Astrocyte of the spinal cord (primary cell): ENCODE measurements around the gene SMOC2.

ENCODE experiments used
- DNase-seq: peaks from one replicate; pipeline ENCODE4 v3.0.0; 2011; ENCODE audit warnings: low read depth, low spot score
- H3K4me3 ChIP-seq: 2 replicates; pipeline ENCODE4 v1.5.1; 2011; ENCODE audit warnings: low read depth, mild to moderate bottlenecking, low read length, moderate library complexity
- in situ Hi-C: cut with HindIII; loops from 2 replicates; pipeline ENCODE4 v1.10.0; 2017; ENCODE audit warnings: low sequenced_read_pairs
- TF ChIP-seq, protein P1 (sequence below): IDR thresholded peaks from 2 replicates; pipeline ENCODE4 v1.5.1; 2012; ENCODE audit warnings: low read depth, mild to moderate bottlenecking, low read length, inconsistent platforms

Gene SMOC2

DNA sequence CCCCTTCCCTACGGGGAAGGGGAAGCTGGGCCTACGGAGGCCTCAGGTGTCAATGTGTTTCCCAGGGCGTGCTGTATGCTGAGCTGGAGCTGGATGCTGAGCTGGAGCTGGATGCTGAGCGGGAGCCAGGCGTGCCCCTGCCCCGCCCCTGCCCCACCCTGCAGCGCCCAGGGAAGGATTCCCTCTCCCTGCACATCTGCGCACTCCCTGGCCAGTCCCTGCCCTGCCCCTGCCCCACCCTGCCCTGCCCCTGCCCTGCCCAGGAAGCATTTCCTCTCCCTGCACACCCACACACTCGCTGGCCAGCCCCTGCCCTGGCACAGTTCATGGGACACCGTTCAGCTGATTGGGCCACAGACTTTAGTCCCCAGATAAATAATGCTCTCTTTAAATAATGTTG is 196.8 kb downstream of the SMOC2 start:
- H3K4me3 ChIP-seq, result no peak overlapping the region
- TF ChIP-seq, protein P1, sequence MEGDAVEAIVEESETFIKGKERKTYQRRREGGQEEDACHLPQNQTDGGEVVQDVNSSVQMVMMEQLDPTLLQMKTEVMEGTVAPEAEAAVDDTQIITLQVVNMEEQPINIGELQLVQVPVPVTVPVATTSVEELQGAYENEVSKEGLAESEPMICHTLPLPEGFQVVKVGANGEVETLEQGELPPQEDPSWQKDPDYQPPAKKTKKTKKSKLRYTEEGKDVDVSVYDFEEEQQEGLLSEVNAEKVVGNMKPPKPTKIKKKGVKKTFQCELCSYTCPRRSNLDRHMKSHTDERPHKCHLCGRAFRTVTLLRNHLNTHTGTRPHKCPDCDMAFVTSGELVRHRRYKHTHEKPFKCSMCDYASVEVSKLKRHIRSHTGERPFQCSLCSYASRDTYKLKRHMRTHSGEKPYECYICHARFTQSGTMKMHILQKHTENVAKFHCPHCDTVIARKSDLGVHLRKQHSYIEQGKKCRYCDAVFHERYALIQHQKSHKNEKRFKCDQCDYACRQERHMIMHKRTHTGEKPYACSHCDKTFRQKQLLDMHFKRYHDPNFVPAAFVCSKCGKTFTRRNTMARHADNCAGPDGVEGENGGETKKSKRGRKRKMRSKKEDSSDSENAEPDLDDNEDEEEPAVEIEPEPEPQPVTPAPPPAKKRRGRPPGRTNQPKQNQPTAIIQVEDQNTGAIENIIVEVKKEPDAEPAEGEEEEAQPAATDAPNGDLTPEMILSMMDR, result no peak
- DNase-seq, result no peak
- in situ Hi-C loops, result no loop called here

DNA sequence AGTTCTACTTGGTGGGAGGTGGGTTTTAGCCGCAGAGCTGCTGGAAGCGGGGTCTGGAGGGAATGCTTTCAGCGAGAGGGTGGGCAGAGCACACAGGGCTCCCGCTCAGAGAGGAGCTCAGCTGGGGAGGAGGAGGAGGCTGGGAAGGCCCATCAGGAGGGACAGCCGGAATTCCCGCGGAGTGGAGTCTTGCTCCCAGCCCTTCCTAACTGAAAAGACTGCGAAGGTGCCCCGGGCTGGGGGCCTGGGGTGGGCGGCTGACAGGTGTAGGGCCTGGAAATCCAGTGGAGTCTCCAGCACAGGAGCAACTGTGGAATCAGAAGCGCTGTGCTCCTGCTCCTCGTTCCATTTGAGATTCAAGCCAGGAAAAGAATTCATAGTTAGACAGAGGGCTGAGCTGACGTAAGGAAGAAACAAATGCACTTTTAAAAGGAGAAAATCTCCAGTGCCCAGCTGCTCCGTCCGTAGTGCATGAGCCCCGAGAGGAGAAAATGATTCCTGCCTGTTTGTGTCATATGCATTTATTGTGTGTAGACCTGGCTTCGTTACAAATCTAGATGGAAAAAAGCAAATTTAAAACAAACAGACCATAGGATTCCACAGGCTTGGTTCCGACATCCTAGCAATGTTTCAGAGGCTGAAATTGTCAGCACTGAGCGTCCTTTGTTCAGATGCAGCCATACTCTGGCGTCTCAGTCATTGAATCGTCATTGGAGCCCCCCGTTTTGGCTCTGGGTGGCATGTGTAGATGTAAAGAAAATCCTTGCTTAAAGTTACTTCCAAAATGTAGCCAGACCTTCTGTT is 197.7 kb downstream of the SMOC2 start:
- in situ Hi-C loops, result no loop called here
- DNase-seq, result no peak

DNA sequence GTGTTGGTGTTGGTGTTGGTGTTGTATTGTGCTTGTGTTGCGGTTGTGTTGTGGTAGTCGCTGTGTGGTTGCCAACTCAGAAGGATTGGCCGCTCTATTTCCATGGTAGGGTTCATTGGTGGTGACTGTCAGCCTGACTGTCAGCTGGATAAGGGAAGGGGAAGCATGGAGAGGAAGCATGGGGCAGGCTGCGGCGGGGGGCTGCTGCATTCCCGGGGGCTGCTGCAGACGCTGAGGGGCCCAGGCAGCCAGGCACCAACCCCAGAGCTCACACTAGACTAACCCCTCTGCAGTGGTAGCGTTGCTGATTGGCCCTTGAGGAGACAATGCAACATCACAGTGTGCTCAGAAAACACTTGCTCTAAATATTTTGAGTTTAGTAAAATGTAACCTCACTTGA is 199.2 kb downstream of the SMOC2 start:
- no peak overlapping the region for H3K4me3 ChIP-seq
- in situ Hi-C loops, result no loop called here
- no peak for DNase-seq
- TF ChIP-seq, protein P1, result no peak

More for the DNA sequence above, 197.7 kb downstream of the SMOC2 start:
- TF ChIP-seq, protein P1, result no peak
- no peak overlapping the region for H3K4me3 ChIP-seq

DNA sequence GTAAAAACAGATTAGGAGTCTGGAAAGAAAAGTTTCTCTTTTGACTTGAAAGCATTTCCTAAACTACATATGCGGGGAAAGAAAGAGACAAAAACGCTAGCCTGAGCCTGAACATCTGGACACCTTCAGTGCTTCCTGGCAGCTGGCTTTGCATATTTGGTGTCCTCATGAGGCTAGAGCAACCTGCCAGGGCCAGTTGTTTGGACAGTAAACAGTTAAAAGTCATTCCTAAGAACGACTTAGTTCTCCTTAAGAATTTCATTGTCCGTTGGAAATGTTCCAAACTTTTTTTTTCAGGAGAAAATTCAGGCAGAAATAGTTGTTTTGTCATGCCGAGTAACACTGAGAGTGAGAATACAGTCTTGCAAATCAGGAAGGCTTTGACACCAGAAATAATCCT is 199.8 kb downstream of the SMOC2 start:
- H3K4me3 ChIP-seq, result no peak overlapping the region
- DNase-seq, result no peak
- TF ChIP-seq, protein P1, result no peak
- in situ Hi-C loops, result no loop called here

- H3K4me3 ChIP-seq, result no peak overlapping the region
- no peak for DNase-seq
- TF ChIP-seq, protein P1, result no peak
- in situ Hi-C loops, result no loop called here
Observed at GRCh38 chr6:168641446-168641845, 200.5 kb downstream of the SMOC2 start.

DNA sequence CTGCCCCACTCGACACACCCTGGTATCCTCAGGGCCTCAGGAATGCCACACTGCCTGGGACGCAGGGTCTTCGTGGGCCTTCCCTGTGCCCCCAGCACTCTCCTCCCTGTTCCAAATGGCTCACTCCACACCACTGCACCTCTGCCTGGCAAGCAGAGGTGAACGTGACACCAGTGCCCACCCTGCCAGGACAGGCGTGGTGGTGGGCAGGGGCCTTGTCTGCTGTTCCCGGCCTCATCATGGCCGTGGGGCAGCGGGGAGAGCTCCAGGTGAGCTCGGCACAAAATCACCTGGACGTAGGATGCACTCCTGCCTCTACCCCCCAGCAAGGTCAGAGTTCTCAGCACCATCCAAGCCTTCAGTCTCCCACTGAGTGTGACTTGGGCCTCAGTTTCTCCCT is 202.4 kb downstream of the SMOC2 start:
- DNase-seq, result no peak
- TF ChIP-seq, protein P1, result no peak
- in situ Hi-C loops, result no loop called here
- no peak overlapping the region for H3K4me3 ChIP-seq
